Osteocyte (in vitro differentiated cells): Measurements from ENCODE around the gene TOR2A. TPM values are rescaled to one million over a fixed set of nuclear protein-coding genes. Genes with fewer than 3 reads are reported as not detected.

ENCODE experiments used
- DNase-seq: peaks from one replicate; pipeline ENCODE4 v3.0.0; 2021; ENCODE audit warnings: mixed read lengths; ENCODE audit not compliant: unreplicated experiment; ENCODE audit errors: extremely low spot score
- H3K27ac Mint-ChIP-seq: one replicate; pipeline ENCODE4 v1.8.0; 2021; ENCODE audit warnings: mild to moderate bottlenecking, mixed read lengths; ENCODE audit not compliant: unreplicated experiment
- H3K27me3 Mint-ChIP-seq: one replicate; pipeline ENCODE4 v1.8.0; 2021; ENCODE audit warnings: mixed read lengths; ENCODE audit not compliant: unreplicated experiment
- H3K36me3 Mint-ChIP-seq: one replicate; pipeline ENCODE4 v1.8.0; 2021; ENCODE audit warnings: mixed read lengths; ENCODE audit not compliant: unreplicated experiment
- H3K4me1 Mint-ChIP-seq: one replicate; pipeline ENCODE4 v1.8.0; 2021; ENCODE audit warnings: mixed read lengths; ENCODE audit not compliant: unreplicated experiment
- H3K4me3 Mint-ChIP-seq: one replicate; pipeline ENCODE4 v1.8.0; 2021; ENCODE audit warnings: mild to moderate bottlenecking, moderate library complexity, mixed read lengths; ENCODE audit not compliant: unreplicated experiment
- H3K9me3 Mint-ChIP-seq: one replicate; pipeline ENCODE4 v1.8.0; 2021; ENCODE audit warnings: mixed read lengths; ENCODE audit not compliant: unreplicated experiment
- total RNA-seq: library from RNA; stranded (reverse); gene quantifications from 2 replicates; pipeline ENCODE4 v1.2.1, GENCODE V29; 2021
- TF ChIP-seq, protein P1 (sequence below): fragments of 200-600 bp; sonication (generic); IDR thresholded peaks from 2 replicates; pipeline ENCODE4 v1.5.0; 2021; ENCODE audit warnings: antibody characterized with exemption, mild to moderate bottlenecking, moderate library complexity

TOR2A gene
- total RNA-seq, 1 donor from 2014 or later = 9.3 TPM

DNA sequence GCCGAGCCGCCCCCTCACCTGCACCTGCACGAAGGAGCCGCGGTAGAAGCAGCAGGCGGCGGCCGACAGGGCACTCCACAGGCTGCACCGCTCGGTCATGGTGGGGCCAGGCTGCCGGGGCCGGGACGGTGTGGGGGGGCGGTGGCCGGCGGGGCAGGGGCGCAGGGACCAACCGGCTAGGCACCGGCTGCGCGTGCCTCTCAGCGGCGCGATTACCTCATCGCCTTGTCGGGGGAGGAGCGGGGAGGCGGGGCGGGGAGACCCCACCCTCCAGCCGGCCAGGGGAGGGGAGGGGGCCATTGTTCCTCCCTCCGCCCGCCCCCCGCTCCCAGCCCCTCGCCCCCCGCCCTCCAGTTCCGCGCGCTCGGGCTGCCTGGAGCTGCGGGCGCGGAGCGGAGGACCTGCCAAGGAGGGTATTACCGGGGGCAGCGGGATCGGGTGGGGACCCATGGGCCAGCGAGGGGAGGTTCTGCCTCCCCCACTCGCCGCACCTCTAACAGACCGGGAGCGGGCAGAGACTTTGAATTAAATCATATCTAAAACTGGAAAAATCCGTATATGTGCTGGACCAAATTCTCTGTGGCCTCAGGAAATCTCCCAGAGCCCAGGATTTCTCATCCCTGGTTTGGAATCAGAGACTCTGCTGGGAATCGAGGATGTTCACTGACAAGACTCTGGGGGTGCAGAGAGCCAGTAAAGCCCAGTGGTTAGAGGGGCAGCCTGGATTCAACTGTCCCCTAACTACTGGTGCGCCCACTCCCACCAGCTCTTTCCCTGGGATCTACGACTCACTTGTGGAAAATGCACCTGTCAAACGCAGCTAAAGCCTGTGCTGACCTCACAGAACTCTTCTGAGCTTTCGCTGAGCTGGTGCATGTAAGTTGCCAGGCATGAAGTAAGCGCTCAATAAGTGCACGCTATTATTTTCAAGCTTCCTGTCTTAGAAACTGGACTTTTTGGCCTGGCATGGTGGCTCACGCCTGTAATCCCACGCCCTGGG, 20.3 kb upstream of the TOR2A start:
- Mint-ChIP-seq H3K4me1 (peaks cover 9% of the 10 kb centered on the region), H3K27ac (no peak overlapping the region), H3K27me3 (no peaks in the 10 kb centered on the region), H3K9me3 (no peaks in the 10 kb centered on the region), H3K36me3 (peaks cover 16% of the 10 kb centered on the region), H3K4me3 (no peak overlapping the region)
- no peak for DNase-seq
- TF ChIP-seq, protein P1, sequence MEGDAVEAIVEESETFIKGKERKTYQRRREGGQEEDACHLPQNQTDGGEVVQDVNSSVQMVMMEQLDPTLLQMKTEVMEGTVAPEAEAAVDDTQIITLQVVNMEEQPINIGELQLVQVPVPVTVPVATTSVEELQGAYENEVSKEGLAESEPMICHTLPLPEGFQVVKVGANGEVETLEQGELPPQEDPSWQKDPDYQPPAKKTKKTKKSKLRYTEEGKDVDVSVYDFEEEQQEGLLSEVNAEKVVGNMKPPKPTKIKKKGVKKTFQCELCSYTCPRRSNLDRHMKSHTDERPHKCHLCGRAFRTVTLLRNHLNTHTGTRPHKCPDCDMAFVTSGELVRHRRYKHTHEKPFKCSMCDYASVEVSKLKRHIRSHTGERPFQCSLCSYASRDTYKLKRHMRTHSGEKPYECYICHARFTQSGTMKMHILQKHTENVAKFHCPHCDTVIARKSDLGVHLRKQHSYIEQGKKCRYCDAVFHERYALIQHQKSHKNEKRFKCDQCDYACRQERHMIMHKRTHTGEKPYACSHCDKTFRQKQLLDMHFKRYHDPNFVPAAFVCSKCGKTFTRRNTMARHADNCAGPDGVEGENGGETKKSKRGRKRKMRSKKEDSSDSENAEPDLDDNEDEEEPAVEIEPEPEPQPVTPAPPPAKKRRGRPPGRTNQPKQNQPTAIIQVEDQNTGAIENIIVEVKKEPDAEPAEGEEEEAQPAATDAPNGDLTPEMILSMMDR = no peak

DNA sequence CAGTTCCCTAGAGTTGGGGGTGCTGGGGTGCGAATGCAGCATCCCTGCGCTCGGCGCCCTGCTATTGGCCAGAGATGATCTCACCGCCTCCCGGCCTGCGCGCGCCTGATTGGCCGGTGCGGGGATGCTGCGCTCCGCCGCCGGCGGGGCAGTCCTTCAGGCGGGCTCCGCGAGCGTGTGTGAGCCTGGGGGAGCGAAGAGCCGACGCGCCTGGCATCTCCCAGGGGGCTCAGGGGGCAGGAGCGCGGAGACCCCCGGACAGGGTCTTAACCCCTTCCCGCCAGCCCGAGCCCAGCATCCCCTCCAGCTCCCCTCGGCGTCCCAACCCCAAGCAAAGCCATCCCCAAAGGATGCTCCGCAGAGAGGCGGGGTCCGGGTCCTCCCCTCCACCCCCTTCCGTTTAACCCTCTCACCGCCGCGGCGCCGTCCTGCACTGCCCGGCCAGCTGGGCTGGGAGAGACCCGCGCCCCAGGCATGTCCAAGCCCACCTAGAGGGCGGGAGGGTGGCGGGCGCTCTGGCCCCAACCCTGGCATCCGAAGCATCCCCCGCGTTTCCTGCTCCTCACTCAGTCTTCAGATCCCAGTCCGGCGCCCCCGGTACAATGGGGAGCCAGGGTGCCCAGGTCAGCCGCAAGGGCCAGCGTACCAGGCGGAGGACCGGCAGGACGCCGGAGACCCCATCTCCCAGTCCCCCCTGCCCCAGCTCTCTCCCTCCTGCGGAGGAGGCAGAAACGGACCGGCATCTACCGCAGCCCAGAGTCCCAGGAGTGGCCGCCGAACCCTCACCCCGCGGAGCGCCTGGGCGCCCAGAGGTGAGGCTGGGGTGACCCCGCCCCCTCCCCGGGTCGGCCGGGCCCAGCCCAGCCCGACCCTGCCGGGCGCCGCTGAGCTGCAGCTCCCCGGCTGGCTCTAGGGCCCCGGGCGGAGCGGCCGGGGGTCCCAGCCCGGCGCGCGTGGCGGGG, 19.3 kb upstream of the TOR2A start:
- no peak for DNase-seq
- no peak overlapping the region for H3K27ac Mint-ChIP-seq
- H3K4me3 Mint-ChIP-seq = no peak overlapping the region
- H3K4me1 Mint-ChIP-seq = peaks cover 9% of the 10 kb centered on the region
- H3K9me3 Mint-ChIP-seq = no peaks in the 10 kb centered on the region
- H3K27me3 Mint-ChIP-seq = no peaks in the 10 kb centered on the region
- peaks cover 18% of the 10 kb centered on the region for H3K36me3 Mint-ChIP-seq
- TF ChIP-seq, protein P1 = no peak

DNA sequence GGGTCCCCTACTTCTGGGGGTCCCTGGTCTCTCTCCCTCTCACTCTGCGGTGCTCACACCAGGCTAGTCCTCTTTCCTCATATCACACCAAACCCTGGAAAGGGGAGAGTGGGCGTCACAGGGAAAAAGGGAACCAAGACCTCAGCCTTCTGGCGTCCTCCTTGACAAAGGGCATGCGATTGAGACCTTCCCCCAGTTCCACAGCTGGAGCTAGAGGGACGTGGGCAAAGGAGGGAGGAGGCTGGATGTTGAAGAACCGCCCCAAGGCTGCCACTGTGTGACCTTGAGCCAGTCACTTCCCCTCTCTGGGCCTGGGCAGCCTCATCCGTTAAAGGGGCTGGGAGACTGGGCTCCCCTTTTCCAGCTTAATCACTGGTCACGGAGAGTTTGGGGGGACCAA, 18.5 kb upstream of the TOR2A start:
- no peak for DNase-seq
- peaks cover 6% of the 10 kb centered on the region for H3K4me1 Mint-ChIP-seq
- no peaks in the 10 kb centered on the region for H3K9me3 Mint-ChIP-seq
- TF ChIP-seq, protein P1 = no peak
- H3K27me3 Mint-ChIP-seq = no peaks in the 10 kb centered on the region
- H3K4me3 Mint-ChIP-seq = no peak overlapping the region
- peaks cover 18% of the 10 kb centered on the region for H3K36me3 Mint-ChIP-seq
- no peak overlapping the region for H3K27ac Mint-ChIP-seq

DNA sequence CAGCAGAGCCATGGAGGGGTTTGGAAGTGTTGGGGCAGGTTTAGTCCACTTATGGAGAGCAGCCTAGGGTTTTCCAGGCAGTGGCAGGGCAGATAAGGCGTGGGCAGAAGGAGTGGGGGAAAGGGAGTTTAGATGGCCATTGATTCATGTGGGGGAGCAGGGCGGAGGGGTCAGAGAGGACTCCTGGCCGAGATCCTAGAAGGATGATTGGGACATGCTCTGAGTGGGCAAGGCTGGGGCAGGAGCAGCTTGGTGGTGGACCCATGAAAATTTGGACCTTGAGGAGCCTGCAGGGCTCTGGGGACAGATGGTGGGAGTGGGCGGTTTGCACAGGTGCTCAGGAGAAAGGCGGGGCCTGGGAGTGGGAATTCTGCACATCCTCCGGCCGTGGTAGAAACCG, 18.1 kb upstream of the TOR2A start:
- H3K9me3 Mint-ChIP-seq = no peaks in the 10 kb centered on the region
- peaks cover 16% of the 10 kb centered on the region for H3K36me3 Mint-ChIP-seq
- H3K4me3 Mint-ChIP-seq = no peak overlapping the region
- H3K4me1 Mint-ChIP-seq = peaks cover 1% of the 10 kb centered on the region
- H3K27me3 Mint-ChIP-seq = no peaks in the 10 kb centered on the region
- no peak overlapping the region for H3K27ac Mint-ChIP-seq
- DNase-seq = no peak
- TF ChIP-seq, protein P1 = no peak
